Brain microvascular endothelial cell (primary cell): Measurements from ENCODE around the gene ZSWIM3.

Experiments used
- DNase-seq: peaks from one replicate; pipeline ENCODE4 v3.0.0-alpha.2; 2020
- H3K27ac ChIP-seq: fragments of 250-450 bp; sonication (Bioruptor Pico); 2 replicates; pipeline ENCODE4 v1.5.1; 2020; ENCODE audit warnings: mild to moderate bottlenecking, moderate library complexity
- H3K27me3 ChIP-seq: fragments of 250-450 bp; sonication (Bioruptor Pico); replicated peaks from 2 replicates; pipeline ENCODE4 v1.5.1; 2020; ENCODE audit warnings: mild to moderate bottlenecking
- H3K36me3 ChIP-seq: fragments of 250-450 bp; sonication (Bioruptor Pico); replicated peaks from 2 replicates; pipeline ENCODE4 v1.5.1; 2020; ENCODE audit warnings: mild to moderate bottlenecking
- H3K4me3 ChIP-seq: 2 replicates; pipeline ENCODE4 v1.5.1; 2011; ENCODE audit warnings: low read depth, mild to moderate bottlenecking, control low read depth, low read length, moderate library complexity
- in situ Hi-C: cut with HindIII; loops from 2 replicates; pipeline ENCODE4 v1.10.0; 2017; ENCODE audit warnings: low sequenced_read_pairs, low pct_ligation_motif_present
- TF ChIP-seq, protein P1 (sequence below): IDR thresholded peaks from 2 replicates; pipeline ENCODE4 v1.5.1; 2011; ENCODE audit warnings: low read depth, mild to moderate bottlenecking, moderate library complexity, low read length, control low read depth, inconsistent platforms; ENCODE audit errors: missing control alignments

Gene ZSWIM3

DNA sequence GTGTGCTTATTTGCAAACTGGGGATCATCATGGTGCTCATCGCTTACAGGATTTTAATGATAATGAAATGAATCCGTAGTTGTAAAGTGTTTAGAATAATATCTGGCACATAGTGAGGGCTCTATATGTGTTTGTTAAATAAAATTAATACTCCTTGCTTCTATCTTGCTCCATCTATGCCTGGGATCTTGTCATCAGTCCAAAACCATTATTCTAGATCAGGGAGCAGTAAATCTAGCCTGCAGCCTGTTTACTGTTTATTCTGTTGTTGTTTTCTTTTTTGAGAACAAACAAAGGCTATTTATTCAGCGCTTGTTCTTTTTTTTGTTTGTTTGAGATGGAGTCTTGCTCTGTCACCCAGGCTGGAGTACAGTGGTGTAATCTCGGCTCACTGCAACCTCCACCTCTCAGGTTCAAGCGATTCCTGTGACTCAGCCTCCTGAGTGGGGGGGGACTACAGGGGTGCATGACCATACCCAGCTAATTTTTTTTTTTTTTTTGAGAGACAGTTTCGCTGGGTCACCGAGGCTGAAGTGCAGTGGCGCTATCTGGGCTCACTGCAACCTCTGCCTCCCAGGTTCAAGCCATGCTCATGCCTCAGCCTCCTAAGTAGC, 8.3 kb upstream of the ZSWIM3 start:
- no peak for DNase-seq
- Histone ChIP-seq H3K27me3 (no peaks in the 10 kb centered on the region), H3K36me3 (peaks cover 14% of the 10 kb centered on the region), H3K27ac (no peak overlapping the region), H3K4me3 (no peak overlapping the region)
- TF ChIP-seq, protein P1, sequence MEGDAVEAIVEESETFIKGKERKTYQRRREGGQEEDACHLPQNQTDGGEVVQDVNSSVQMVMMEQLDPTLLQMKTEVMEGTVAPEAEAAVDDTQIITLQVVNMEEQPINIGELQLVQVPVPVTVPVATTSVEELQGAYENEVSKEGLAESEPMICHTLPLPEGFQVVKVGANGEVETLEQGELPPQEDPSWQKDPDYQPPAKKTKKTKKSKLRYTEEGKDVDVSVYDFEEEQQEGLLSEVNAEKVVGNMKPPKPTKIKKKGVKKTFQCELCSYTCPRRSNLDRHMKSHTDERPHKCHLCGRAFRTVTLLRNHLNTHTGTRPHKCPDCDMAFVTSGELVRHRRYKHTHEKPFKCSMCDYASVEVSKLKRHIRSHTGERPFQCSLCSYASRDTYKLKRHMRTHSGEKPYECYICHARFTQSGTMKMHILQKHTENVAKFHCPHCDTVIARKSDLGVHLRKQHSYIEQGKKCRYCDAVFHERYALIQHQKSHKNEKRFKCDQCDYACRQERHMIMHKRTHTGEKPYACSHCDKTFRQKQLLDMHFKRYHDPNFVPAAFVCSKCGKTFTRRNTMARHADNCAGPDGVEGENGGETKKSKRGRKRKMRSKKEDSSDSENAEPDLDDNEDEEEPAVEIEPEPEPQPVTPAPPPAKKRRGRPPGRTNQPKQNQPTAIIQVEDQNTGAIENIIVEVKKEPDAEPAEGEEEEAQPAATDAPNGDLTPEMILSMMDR, result no peak
- in situ Hi-C loops, result no loop called here

DNA sequence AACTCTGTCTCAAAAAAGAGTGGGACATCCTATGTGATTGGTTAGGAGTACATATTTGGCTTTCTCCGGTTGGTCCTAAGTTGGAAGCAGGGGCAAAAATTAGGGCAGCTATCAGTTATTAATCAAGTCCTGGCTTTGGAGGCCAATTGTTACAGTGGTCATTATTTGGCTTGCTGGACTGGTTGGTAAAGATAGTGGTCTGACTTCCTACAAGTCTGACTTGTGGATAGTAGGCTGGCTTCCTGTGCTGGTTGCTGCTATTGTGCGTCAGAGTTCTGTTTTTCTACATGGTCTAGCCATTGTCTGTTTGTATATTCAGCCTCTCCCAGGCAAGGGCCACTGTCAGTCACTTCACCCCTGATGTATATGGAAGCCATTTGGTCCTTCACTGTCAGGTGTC, 7.2 kb upstream of the ZSWIM3 start:
- in situ Hi-C loops, result no loop called here
- H3K27me3 ChIP-seq, result no peaks in the 10 kb centered on the region
- peaks cover 14% of the 10 kb centered on the region for H3K36me3 ChIP-seq
- TF ChIP-seq, protein P1, result no peak
- no peak for DNase-seq
- H3K4me3 ChIP-seq, result no peak overlapping the region
- H3K27ac ChIP-seq, result no peak overlapping the region

DNA sequence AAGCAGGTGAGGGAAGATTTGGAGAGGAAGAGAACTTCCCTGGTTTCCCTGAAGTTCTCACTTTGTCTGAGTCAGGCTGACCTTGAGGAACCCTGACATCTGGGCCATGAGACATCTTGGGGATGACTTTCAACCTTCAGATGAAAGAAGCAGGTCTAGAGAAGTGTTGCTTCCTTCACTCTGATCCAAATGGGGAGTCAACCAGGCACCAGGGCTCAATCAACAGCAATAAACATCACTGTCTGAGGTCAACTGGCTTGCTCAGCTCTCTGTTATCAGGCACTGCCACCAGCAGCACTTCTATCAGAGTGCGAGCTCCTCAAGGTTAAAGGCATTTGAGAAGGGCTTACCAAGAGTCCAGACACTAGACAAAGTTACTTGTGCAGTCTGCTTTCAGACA, 6.5 kb upstream of the ZSWIM3 start:
- in situ Hi-C loops, result no loop called here
- Histone ChIP-seq H3K4me3 (no peak overlapping the region), H3K27me3 (no peaks in the 10 kb centered on the region), H3K36me3 (peaks cover 11% of the 10 kb centered on the region), H3K27ac (no peak overlapping the region)
- TF ChIP-seq, protein P1, result no peak
- no peak for DNase-seq

DNA sequence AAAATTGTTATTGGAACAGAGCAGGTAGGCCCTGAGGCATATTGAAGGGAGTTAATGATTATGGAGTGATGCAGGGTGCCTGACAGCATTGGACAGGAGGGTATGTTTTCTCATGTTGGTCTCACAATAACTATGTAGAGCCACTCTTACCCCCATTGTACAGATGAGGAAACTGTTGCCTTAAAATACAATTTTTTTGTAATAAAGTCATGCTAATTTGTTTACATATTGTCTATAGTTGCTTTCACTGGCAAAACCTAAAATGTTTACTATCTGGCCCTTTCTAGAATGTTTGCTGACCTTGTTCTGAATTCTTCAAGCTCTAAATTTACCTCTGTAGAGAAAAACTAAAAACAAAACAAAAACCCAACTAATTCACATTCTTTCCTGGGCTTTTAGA, 5.9 kb upstream of the ZSWIM3 start:
- no peak for DNase-seq
- TF ChIP-seq, protein P1, result no peak
- peaks cover 6% of the 10 kb centered on the region for H3K36me3 ChIP-seq
- H3K4me3 ChIP-seq, result no peak overlapping the region
- H3K27ac ChIP-seq, result no peak overlapping the region
- in situ Hi-C loops, result no loop called here
- no peaks in the 10 kb centered on the region for H3K27me3 ChIP-seq

DNA sequence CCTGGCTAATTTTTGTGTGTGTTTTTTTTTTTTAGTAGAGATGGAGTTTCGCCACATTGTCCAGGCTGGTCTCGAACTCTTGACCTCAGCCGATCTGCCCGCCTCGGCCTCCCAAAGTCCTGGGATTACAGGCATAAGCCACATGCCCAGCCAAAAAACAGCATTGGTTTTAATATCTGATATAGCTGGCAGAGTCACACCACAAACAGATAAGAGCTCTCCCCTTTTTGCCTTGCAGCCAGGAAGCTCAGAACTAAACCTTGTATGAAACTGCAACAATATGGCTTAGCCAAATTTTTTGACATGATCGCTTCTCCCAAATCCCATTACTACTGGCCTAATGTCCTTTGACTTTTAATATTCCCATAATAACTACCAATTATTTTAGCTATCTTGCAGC, 5.1 kb upstream of the ZSWIM3 start:
- in situ Hi-C loops, result no loop called here
- Histone ChIP-seq H3K36me3 (no peaks in the 10 kb centered on the region), H3K4me3 (no peak overlapping the region), H3K27ac (no peak overlapping the region), H3K27me3 (no peaks in the 10 kb centered on the region)
- no peak for DNase-seq
- TF ChIP-seq, protein P1, result no peak

DNA sequence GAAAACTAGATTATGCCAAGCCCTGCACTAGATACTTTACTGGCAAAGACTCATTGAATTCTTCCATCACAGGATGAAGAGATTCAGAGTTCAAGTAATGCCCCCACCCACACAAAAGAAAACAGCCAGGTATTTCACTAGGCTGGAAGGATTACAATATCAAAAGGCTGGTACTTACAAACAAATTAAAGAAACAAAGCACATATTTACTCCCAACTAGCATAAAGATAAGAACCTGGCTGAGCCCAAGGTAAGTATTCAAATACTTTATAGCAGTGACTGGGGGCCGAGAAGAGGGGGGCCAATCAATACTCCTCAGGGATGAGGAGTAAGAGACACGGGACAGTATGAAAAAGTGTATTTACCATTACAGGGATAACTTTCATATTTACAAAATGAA, 3.9 kb upstream of the ZSWIM3 start:
- in situ Hi-C loops, result no loop called here
- Histone ChIP-seq H3K27ac (no peak overlapping the region), H3K27me3 (no peaks in the 10 kb centered on the region), H3K4me3 (no peak overlapping the region), H3K36me3 (no peaks in the 10 kb centered on the region)
- TF ChIP-seq, protein P1, result no peak
- no peak for DNase-seq
